OCI-LY1 (cell line): ENCODE results near the gene DDA1.

Source experiments
- H2AFZ ChIP-seq: fragments of 200-600 bp; sonication (generic), shearing (Covaris generic); 2 replicates; pipeline ENCODE4 v1.6.0; 2014; ENCODE audit warnings: antibody characterized with exemption, mild to moderate bottlenecking, low read length
- H3F3A ChIP-seq: fragments of 200-600 bp; sonication (generic), shearing (Covaris generic); 2 replicates; pipeline ENCODE4 v1.6.0; 2014; ENCODE audit warnings: mild to moderate bottlenecking, antibody characterized with exemption, low read length, moderate library complexity; ENCODE audit not compliant: insufficient read depth
- H3K27ac ChIP-seq: fragments of 200-600 bp; sonication (generic); 2 replicates; pipeline ENCODE4 v1.5.1; 2014; ENCODE audit warnings: low read length, mixed run types, mild to moderate bottlenecking, low read depth; ENCODE audit not compliant: poor library complexity, severe bottlenecking
- H3K27me3 ChIP-seq: fragments of 200-600 bp; sonication (generic); 2 replicates; pipeline ENCODE4 v1.6.0; 2014; ENCODE audit warnings: antibody characterized with exemption, mild to moderate bottlenecking, low read length, moderate library complexity; ENCODE audit not compliant: insufficient read depth
- H3K36me3 ChIP-seq: fragments of 200-600 bp; sonication (generic); 2 replicates; pipeline ENCODE4 v1.6.1; 2014; ENCODE audit warnings: mild to moderate bottlenecking, antibody characterized with exemption, low read length, moderate library complexity, mixed read lengths; ENCODE audit not compliant: insufficient read depth
- H3K4me1 ChIP-seq: fragments of 200-600 bp; sonication (generic); 2 replicates; pipeline ENCODE4 v1.5.1; 2014; ENCODE audit warnings: mild to moderate bottlenecking, low read length, moderate library complexity; ENCODE audit not compliant: insufficient read depth, severe bottlenecking
- H3K4me2 ChIP-seq: fragments of 200-600 bp; sonication (generic), shearing (Covaris generic); 2 replicates; pipeline ENCODE4 v1.6.1; 2014; ENCODE audit warnings: low read length
- H3K4me3 ChIP-seq: fragments of 200-600 bp; sonication (generic); 2 replicates; pipeline ENCODE4 v1.5.1; 2014; ENCODE audit warnings: low read length, low read depth, mild to moderate bottlenecking, mixed read lengths; ENCODE audit not compliant: poor library complexity, severe bottlenecking
- H3K79me2 ChIP-seq: fragments of 200-600 bp; shearing (Covaris generic); 2 replicates; pipeline ENCODE4 v1.6.1; 2016; ENCODE audit warnings: mixed run types, low read length, mixed read lengths; ENCODE audit not compliant: insufficient read depth
- H3K9ac ChIP-seq: fragments of 200-600 bp; sonication (generic), shearing (Covaris generic); 2 replicates; pipeline ENCODE4 v1.6.1; 2014; ENCODE audit warnings: mild to moderate bottlenecking, low read length, mixed read lengths
- H3K9me2 ChIP-seq: fragments of 200-600 bp; sonication (generic), shearing (Covaris generic); 2 replicates; pipeline ENCODE4 v1.6.1; 2014; ENCODE audit warnings: low read depth, mild to moderate bottlenecking, low read length, mixed read lengths
- H3K9me3 ChIP-seq: fragments of 200-600 bp; shearing (Covaris generic); 2 replicates; pipeline ENCODE4 v1.6.1; 2014; ENCODE audit warnings: low read length, mixed read lengths
- H4K20me1 ChIP-seq: fragments of 200-600 bp; sonication (generic), shearing (Covaris generic); 2 replicates; pipeline ENCODE4 v1.6.0; 2016; ENCODE audit warnings: mild to moderate bottlenecking, low read length; ENCODE audit not compliant: insufficient read depth
- CTCF ChIP-seq: fragments of 200-600 bp; sonication (generic), shearing (Covaris generic); IDR thresholded peaks from 2 replicates; pipeline ENCODE4 v1.5.1; 2017; ENCODE audit warnings: mild to moderate bottlenecking, antibody characterized with exemption, low read length, moderate library complexity, mixed read lengths
- EZH2 ChIP-seq: fragments of 200-600 bp; sonication (generic), shearing (Covaris generic); IDR thresholded peaks from 2 replicates; pipeline ENCODE4 v1.8.0; 2017; ENCODE audit warnings: borderline replicate concordance, mixed run types, mild to moderate bottlenecking, antibody characterized with exemption, low read length, moderate library complexity, mixed read lengths

DDA1 gene

GRCh38 chr19:17300992-17301619 lies 8.3 kb upstream of the DDA1 start:
- no peak overlapping the region for H3K4me3 ChIP-seq
- no peaks in the 10 kb centered on the region for H4K20me1 ChIP-seq
- H3F3A ChIP-seq = 0 out of 2 replicates have a peak, but pooled peaks cover 6% of the 10 kb centered on the region
- no peak overlapping the region for H3K4me2 ChIP-seq
- H3K9me3 ChIP-seq = no peaks in the 10 kb centered on the region
- H2AFZ ChIP-seq = no peak overlapping the region
- H3K27me3 ChIP-seq = no peaks in the 10 kb centered on the region
- TF ChIP-seq CTCF (no peak), EZH2 (no peak)
- H3K79me2 ChIP-seq = no peaks in the 10 kb centered on the region
- no peaks in the 10 kb centered on the region for H3K9me2 ChIP-seq
- no peak overlapping the region for H3K9ac ChIP-seq
- peaks cover 34% of the 10 kb centered on the region for H3K36me3 ChIP-seq
- no peak overlapping the region for H3K27ac ChIP-seq
- H3K4me1 ChIP-seq = peaks cover 22% of the 10 kb centered on the region

DNA sequence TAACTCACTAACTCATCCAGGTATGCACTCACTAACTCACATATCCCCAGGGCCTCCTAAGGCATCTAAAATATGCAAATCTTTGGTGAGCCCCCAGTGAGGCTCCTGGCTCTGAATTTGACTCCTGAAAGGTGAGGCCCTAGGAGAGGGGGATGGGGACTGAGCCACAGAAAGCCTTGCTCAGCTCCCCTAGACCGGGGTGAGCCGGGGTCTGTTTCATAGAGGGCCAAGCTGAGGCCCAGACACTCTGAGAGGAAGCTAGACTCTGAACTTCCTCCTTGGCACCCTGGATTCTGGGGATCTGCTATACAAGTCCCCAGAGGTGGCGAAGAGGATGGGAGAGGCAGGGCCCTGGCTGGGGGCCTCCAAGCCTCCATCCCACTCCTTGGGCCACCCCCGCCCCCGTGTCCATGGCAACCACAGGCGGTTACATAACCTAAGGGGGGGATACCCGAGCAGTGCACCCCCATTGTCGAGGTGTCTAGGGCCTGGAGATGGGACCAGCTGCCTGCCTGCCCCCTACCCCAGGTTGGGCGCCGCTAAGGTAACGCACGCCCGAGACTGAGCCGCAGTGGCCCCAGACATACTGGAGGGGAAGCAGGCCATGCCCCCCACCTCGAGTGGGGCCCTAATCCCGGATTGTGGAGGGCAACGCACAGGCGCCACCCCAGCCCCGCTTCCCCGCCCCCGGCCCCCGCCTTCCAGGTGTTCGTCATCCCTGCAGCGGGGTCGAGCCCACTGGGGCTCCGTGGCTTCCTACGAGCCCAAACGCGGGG lies 6.8 kb upstream of the DDA1 start:
- Histone ChIP-seq H3K27ac (peak overlapping the region; percentile 75), H3K27me3 (no peaks in the 10 kb centered on the region), H4K20me1 (no peaks in the 10 kb centered on the region), H3K4me2 (peak overlapping the region; percentile 84), H3K36me3 (peaks cover 21% of the 10 kb centered on the region), H3K9me2 (no peaks in the 10 kb centered on the region), H2AFZ (no peak overlapping the region), H3K4me1 (peaks cover 35% of the 10 kb centered on the region), H3K9me3 (no peaks in the 10 kb centered on the region), H3K4me3 (peak overlapping the region; percentile 78), H3K79me2 (no peaks in the 10 kb centered on the region; the same call in 1 of the 2 replicates), H3K9ac (peak overlapping the region; percentile 80), H3F3A (peaks cover 6% of the 10 kb centered on the region; the same call in 1 of the 2 replicates)
- TF ChIP-seq EZH2 (no peak), CTCF (no peak)

DNA sequence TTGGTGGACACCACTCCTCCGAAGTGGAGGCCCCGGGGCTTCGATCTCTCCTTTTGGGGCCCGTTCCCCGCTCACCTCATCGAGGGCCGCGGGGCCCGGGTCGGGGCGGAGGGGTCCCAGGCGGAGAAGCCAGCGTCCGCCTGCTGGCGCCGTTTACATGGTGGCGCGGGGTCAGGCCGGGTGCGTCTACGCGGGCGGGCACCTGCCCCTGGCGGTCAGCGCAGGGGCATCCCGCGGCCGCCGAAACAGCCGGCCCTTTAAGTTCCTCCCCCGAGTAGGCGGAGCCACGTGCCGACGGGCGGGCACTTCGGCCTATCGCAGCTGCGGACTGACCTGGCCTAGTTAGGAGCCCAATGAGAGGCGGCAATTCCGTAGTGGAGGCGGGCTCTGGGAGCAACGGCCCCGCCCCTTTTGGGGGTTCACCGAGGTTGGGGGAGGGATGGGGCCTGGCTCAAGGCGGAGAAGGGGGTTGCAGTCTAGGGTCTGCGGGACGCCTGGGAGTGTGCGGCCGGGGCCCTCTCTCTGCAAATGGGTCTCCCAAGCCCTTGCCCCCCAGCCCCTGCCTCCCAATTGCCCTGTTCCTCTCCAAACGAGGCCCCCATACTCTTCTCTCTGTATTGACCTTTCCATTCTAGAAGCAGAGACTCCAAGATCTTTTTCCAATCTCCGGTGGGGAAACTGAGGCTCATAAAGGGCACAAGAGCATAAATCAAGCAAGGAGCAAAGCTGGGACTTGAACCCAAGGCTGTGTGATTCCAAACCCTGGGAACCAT lies 6.0 kb upstream of the DDA1 start, which contains the start of gene ABHD8:
Gene ABHD8, minus strand, starts transcription at position 259 of the 773 bp plus-strand sequence. CDS start 1,809 bp downstream, outside the sequence.
- H3K9ac ChIP-seq = peak within 1 kb of the TSS; percentile 80
- H4K20me1 ChIP-seq = no peaks in the 10 kb centered on the region
- no peak within 1 kb of the TSS for H2AFZ ChIP-seq
- H3K4me3 ChIP-seq = peak within 1 kb of the TSS; percentile 78
- peaks cover 6% of the 10 kb centered on the region; the same call in 1 of the 2 replicates for H3F3A ChIP-seq
- H3K36me3 ChIP-seq = peaks cover 16% of the 10 kb centered on the region
- no peaks in the 10 kb centered on the region for H3K9me3 ChIP-seq
- peak within 1 kb of the TSS; percentile 84 for H3K4me2 ChIP-seq
- no peak for TF ChIP-seq EZH2
- 0 out of 2 replicates have a peak, but pooled peaks have one; percentile 20 for TF ChIP-seq CTCF
- no peaks in the 10 kb centered on the region for H3K9me2 ChIP-seq
- peak within 1 kb of the TSS; percentile 75 for H3K27ac ChIP-seq
- no peaks in the 10 kb centered on the region; the same call in 1 of the 2 replicates for H3K79me2 ChIP-seq
- no peaks in the 10 kb centered on the region for H3K27me3 ChIP-seq
- peaks cover 39% of the 10 kb centered on the region for H3K4me1 ChIP-seq
